HepG2 (cell line): Measurements from ENCODE around the gene PDSS2.

Experiments
- CEBPG ChIP-seq: IDR thresholded peaks from 2 replicates; pipeline ENCODE4 v1.6.1; 2016
- CTCF ChIP-seq: sonication (generic); formaldehyde crosslinking; IDR thresholded peaks from 2 replicates; pipeline ENCODE4 v1.5.0; 2020; ENCODE audit warnings: mild to moderate bottlenecking, missing genetic modification reagents, moderate library complexity
- FOXK2 ChIP-seq: fragments of 450-650 bp; IDR thresholded peaks from 2 replicates; pipeline ENCODE4 v1.6.1; 2016
- HOXA7 ChIP-seq: sonication (generic); formaldehyde crosslinking; IDR thresholded peaks from 2 replicates; pipeline ENCODE4 v1.8.1; 2022; ENCODE audit warnings: mild to moderate bottlenecking, missing genetic modification reagents, moderate library complexity
- KDM1A ChIP-seq: IDR thresholded peaks from 2 replicates; pipeline ENCODE4 v1.6.1; 2016; ENCODE audit warnings: missing compliant biosample characterization
- NFYB ChIP-seq: sonication (generic); formaldehyde crosslinking; IDR thresholded peaks from 2 replicates; pipeline ENCODE4 v1.4.0; 2020; ENCODE audit warnings: missing genetic modification reagents
- POLR2A ChIP-seq, 2 experiments: IDR thresholded peaks; 2 replicates each; pipeline ENCODE4 v1.6.1; 2011; ENCODE audit warnings: low read depth in 2 of 2, low read length in 2 of 2, mild to moderate bottlenecking in 1 of 2, moderate library complexity in 1 of 2; ENCODE audit not compliant: insufficient read depth in 1 of 2
- TF ChIP-seq, protein P1 (sequence below): sonication (generic); formaldehyde crosslinking; IDR thresholded peaks from 2 replicates; pipeline ENCODE4 v1.4.0; 2020; ENCODE audit warnings: low read depth, mild to moderate bottlenecking, missing genetic modification reagents

DNA sequence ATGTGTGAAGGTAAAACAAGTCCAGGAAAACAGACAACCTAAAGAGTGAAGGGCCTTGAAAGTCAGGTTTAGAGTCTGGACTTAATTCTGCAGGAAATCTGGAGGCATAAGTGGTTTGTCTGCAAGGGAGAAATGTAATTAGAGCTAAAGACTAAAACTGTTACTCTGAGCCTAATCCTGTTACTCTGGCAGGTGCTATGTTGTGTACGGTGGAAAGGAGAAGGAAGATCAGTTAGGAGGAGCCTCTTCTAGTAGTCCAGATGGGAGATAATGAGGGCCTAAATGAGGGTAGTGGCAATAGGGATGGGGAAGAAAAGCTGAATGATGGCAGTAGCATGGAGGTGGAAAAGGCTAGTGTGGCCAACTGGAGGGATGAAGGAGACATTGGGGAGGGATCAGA, 118.5 kb downstream of the PDSS2 start:
- TF ChIP-seq FOXK2: no peak
- TF ChIP-seq CTCF (CRISPR knock-in tag): no peak
- TF ChIP-seq NFYB: no peak
- TF ChIP-seq, protein P1, sequence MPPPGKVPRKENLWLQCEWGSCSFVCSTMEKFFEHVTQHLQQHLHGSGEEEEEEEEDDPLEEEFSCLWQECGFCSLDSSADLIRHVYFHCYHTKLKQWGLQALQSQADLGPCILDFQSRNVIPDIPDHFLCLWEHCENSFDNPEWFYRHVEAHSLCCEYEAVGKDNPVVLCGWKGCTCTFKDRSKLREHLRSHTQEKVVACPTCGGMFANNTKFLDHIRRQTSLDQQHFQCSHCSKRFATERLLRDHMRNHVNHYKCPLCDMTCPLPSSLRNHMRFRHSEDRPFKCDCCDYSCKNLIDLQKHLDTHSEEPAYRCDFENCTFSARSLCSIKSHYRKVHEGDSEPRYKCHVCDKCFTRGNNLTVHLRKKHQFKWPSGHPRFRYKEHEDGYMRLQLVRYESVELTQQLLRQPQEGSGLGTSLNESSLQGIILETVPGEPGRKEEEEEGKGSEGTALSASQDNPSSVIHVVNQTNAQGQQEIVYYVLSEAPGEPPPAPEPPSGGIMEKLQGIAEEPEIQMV (CRISPR knock-in tag): no peak
- no peak for TF ChIP-seq POLR2A (IDR thresholded peaks at IDR 0.05; ENCODE audit: insufficient read depth in 1 of 2, low read depth in 2 of 2, low read length in 2 of 2)
- TF ChIP-seq KDM1A (CRISPR knock-in tag): no peak
- no peak for TF ChIP-seq CEBPG (CRISPR knock-in tag)
- no peak for TF ChIP-seq HOXA7 (CRISPR knock-in tag)
